Mesodermal cell (in vitro differentiated cells): ENCODE results near the gene PPIA. TPM values are rescaled to one million over a fixed set of nuclear protein-coding genes. Genes with fewer than 3 reads are reported as not detected.

Experiments
- H3K27ac ChIP-seq: 2 replicates; pipeline ENCODE4 v1.7.0; 2013; ENCODE audit warnings: mild to moderate bottlenecking, low read depth, low read length, moderate library complexity; ENCODE audit not compliant: severe bottlenecking
- H3K36me3 ChIP-seq: 2 replicates; pipeline ENCODE4 v1.7.1; 2013; ENCODE audit warnings: mild to moderate bottlenecking, low read length, moderate library complexity; ENCODE audit not compliant: control insufficient read depth, insufficient read depth
- H3K4me1 ChIP-seq: one replicate; pipeline ENCODE4 v1.7.1; 2013; ENCODE audit warnings: mild to moderate bottlenecking, low read length; ENCODE audit not compliant: insufficient read depth, control insufficient read depth, poor library complexity, severe bottlenecking
- H3K4me3 ChIP-seq: 2 replicates; pipeline ENCODE4 v1.7.0; 2013; ENCODE audit warnings: low read length, control low read depth, mild to moderate bottlenecking; ENCODE audit not compliant: insufficient read depth, poor library complexity, severe bottlenecking; ENCODE audit errors: extremely low read depth
- H3K9me3 ChIP-seq: 2 replicates; pipeline ENCODE4 v1.7.1; 2013; ENCODE audit warnings: mild to moderate bottlenecking, low read length, moderate library complexity; ENCODE audit not compliant: control insufficient read depth
- WGBS, 2 experiments: methylation state at CpG; one replicate each; pipeline ENCODE4 v1.1.5; 2013; ENCODE audit warnings: missing lambda C conversion rate in 2 of 2; ENCODE audit not compliant: insufficient coverage in 2 of 2; 5-methylcytosine and 5-hydroxymethylcytosine counted together
- polyA plus RNA-seq, 2 experiments: library from polyadenylated mRNA; stranded (reverse); fragments of 50-300 nt; gene quantifications; one replicate each; pipeline ENCODE4 v1.2.3, GENCODE V29; 2013

The PPIA gene
- polyA plus RNA-seq (2013, experiment 1 of 2) = 2,690 TPM
- 2,516 TPM for polyA plus RNA-seq (2013, experiment 2 of 2)

- Histone ChIP-seq H3K27ac (peak within 1 kb of the TSS; percentile 99), H3K4me1 (peaks cover 13% of the 10 kb centered on the region), H3K4me3 (peak within 1 kb of the TSS; percentile 89), H3K36me3 (peaks cover 43% of the 10 kb centered on the region), H3K9me3 (no peaks in the 10 kb centered on the region)
- WGBS, 2 experiments = 0% methylated on average over 74 to 79 of the region's 99 CpGs
Observed at GRCh38 chr7:44796504-44797328, at the start of gene PPIA. TSS of gene PPIA (plus strand) at chr7:44796681. CDS start at chr7:44796725, 44 bp downstream.

- Histone ChIP-seq H3K27ac (peak within 1 kb of the TSS; percentile 72), H3K4me1 (peaks cover 17% of the 10 kb centered on the region), H3K9me3 (no peaks in the 10 kb centered on the region), H3K4me3 (peak within 1 kb of the TSS; percentile 64), H3K36me3 (peaks cover 15% of the 10 kb centered on the region)
- WGBS, 2 experiments = 1 to 8% methylated on average over 16 to 57 of the region's 92 CpGs
Observed at GRCh38 chr7:44748045-44748947, 48.2 kb upstream of the PPIA start, which contains the start of gene ZMIZ2. TSS of gene ZMIZ2 (plus strand) at chr7:44748847. CDS start at chr7:44756250, 7,403 bp downstream.

GRCh38 chr7:44748948-44749731 is 47.3 kb upstream of the PPIA start:
- Histone ChIP-seq H3K27ac (no peak overlapping the region), H3K9me3 (no peaks in the 10 kb centered on the region), H3K4me3 (peak overlapping the region; percentile 64), H3K36me3 (peaks cover 15% of the 10 kb centered on the region), H3K4me1 (peaks cover 18% of the 10 kb centered on the region)
- WGBS, 2 experiments = 1 to 3% methylated on average over 44 to 55 of the region's 60 CpGs

- Histone ChIP-seq H3K4me3 (peak overlapping the region; percentile 64), H3K27ac (no peak overlapping the region), H3K36me3 (peaks cover 15% of the 10 kb centered on the region), H3K4me1 (peaks cover 23% of the 10 kb centered on the region), H3K9me3 (no peaks in the 10 kb centered on the region)
- WGBS, 2 experiments = 100% methylated on average over 1 to 2 of the region's 2 CpGs
Observed at GRCh38 chr7:44749992-44750391, 46.5 kb upstream of the PPIA start.

GRCh38 chr7:44750424-44750823 is 46.1 kb upstream of the PPIA start:
- Histone ChIP-seq H3K27ac (no peak overlapping the region), H3K4me3 (peak overlapping the region; percentile 5), H3K4me1 (peaks cover 23% of the 10 kb centered on the region), H3K36me3 (peaks cover 15% of the 10 kb centered on the region), H3K9me3 (no peaks in the 10 kb centered on the region)
- 93% methylated on average over 3 of the region's 3 CpGs for WGBS, 2 experiments

GRCh38 chr7:44750921-44751571 is 45.4 kb upstream of the PPIA start:
- Histone ChIP-seq H3K4me3 (peak overlapping the region; percentile 5), H3K4me1 (peaks cover 23% of the 10 kb centered on the region), H3K36me3 (peaks cover 18% of the 10 kb centered on the region), H3K9me3 (no peaks in the 10 kb centered on the region), H3K27ac (no peak overlapping the region)
- 70 to 72% methylated on average over 5 to 6 of the region's 6 CpGs for WGBS, 2 experiments

- no peaks in the 10 kb centered on the region for H3K9me3 ChIP-seq
- H3K36me3 ChIP-seq = peaks cover 31% of the 10 kb centered on the region
- H3K4me3 ChIP-seq = no peak overlapping the region
- H3K27ac ChIP-seq = no peak overlapping the region
- H3K4me1 ChIP-seq = peaks cover 20% of the 10 kb centered on the region
- 100% methylated on average over 1 to 2 of the region's 2 CpGs for WGBS, 2 experiments
Observed at GRCh38 chr7:44752822-44753221, 43.7 kb upstream of the PPIA start.

GRCh38 chr7:44754802-44755697 is 41.4 kb upstream of the PPIA start:
- 88 to 99% methylated on average over 9 to 11 of the region's 11 CpGs for WGBS, 2 experiments
- H3K36me3 ChIP-seq = peaks cover 46% of the 10 kb centered on the region
- H3K4me3 ChIP-seq = no peak overlapping the region
- H3K27ac ChIP-seq = no peak overlapping the region
- peaks cover 18% of the 10 kb centered on the region for H3K4me1 ChIP-seq
- H3K9me3 ChIP-seq = no peaks in the 10 kb centered on the region
